SK-MEL-5 (cell line): Measurements from ENCODE around the gene THRA. TPM values are rescaled to one million over a fixed set of nuclear protein-coding genes. Genes with fewer than 3 reads are reported as not detected.

Source experiments
- small RNA-seq, 2 experiments: library from RNA; depleted of rRNA; stranded (forward); fragments of <200 nt; gene quantifications; one replicate each; pipeline ENCODE3, GENCODE V24; 2014
- total RNA-seq: library from RNA; depleted of rRNA; stranded (reverse); fragments of >200 nt; shearing (Covaris generic); gene quantifications from 2 replicates; pipeline ENCODE4 v1.2.3, GENCODE V29; 2014; rRNA removed

Gene THRA
- total RNA-seq, 1 experiment from 2014 or later = 14.3 TPM

Small RNAs within 50 kb of the gene (small RNA-seq; reads per million reads assigned to genes)
- 267 to 901 reads per million in 2 experiments for gene SNORD124

Other genes with a start within 250 kb of the THRA start
- 0.08 and 0.35 TPM in 2 replicates for gene IKZF3, start 198.7 kb upstream of the THRA start, total RNA-seq
- gene ZPBP2, start 194.8 kb upstream of the THRA start, total RNA-seq = not detected in 2 replicates
- gene GSDMB, start 144.3 kb upstream of the THRA start, total RNA-seq = 0.27 and 0.40 TPM in 2 replicates
- 32.4 and 33.7 TPM in 2 replicates for gene ORMDL3, start 135.4 kb upstream of the THRA start, total RNA-seq
- not detected in 2 replicates for gene LRRC3C, start 135.2 kb upstream of the THRA start, total RNA-seq
- not detected in 2 replicates for gene GSDMA, start 100.0 kb upstream of the THRA start, total RNA-seq
- 125 and 129 TPM in 2 replicates for gene PSMD3, start 82.2 kb upstream of the THRA start, total RNA-seq
- not detected in 2 replicates for gene CSF3, start 47.5 kb upstream of the THRA start, total RNA-seq
- 29.6 and 34.0 TPM in 2 replicates for gene MED24, start 8.6 kb upstream of the THRA start, total RNA-seq
- gene NR1D1, start 37.6 kb downstream of the THRA start, total RNA-seq = 2.1 and 2.4 TPM in 2 replicates
- 43.3 and 48.9 TPM in 2 replicates for gene MSL1, start 59.0 kb downstream of the THRA start, total RNA-seq
- gene CASC3, start 77.6 kb downstream of the THRA start, total RNA-seq = 26.4 and 32.0 TPM in 2 replicates
- gene RAPGEFL1, start 114.5 kb downstream of the THRA start, total RNA-seq = 1.9 and 2.4 TPM in 2 replicates
- gene WIPF2, start 156.3 kb downstream of the THRA start, total RNA-seq = 5.1 and 5.7 TPM in 2 replicates
- gene CDC6, start 224.9 kb downstream of the THRA start, total RNA-seq = 54.7 TPM in 2 replicates
- gene RARA, start 246.2 kb downstream of the THRA start, total RNA-seq = 7.6 and 9.0 TPM in 2 replicates